Mesenchymal stem cell (in vitro differentiated cells and primary cell): ENCODE measurements around the gene GAS6.
"Not testable (repeated sequence)": the region's sequence is repeated elsewhere in the genome, so short reads cannot be mapped to it uniquely, and the experiment has no call there.

ENCODE experiments used
- DNase-seq: peaks from one replicate; pipeline ENCODE4 v3.0.0-alpha.2; 2013
- H2AFZ ChIP-seq: one replicate; pipeline ENCODE4 v1.6.1; 2013; ENCODE audit warnings: low read depth, mild to moderate bottlenecking, control low read depth, inconsistent platforms, low read length, moderate library complexity
- H2AK5ac ChIP-seq: 2 replicates; pipeline ENCODE4 v1.6.1; 2013; ENCODE audit warnings: low read length, moderate library complexity, mild to moderate bottlenecking, inconsistent platforms; ENCODE audit not compliant: severe bottlenecking
- H2BK120ac ChIP-seq: one replicate; pipeline ENCODE4 v1.6.1; 2013; ENCODE audit warnings: low read depth, mild to moderate bottlenecking, inconsistent platforms, low read length, moderate library complexity
- H2BK12ac ChIP-seq, 2 experiments: one replicate each; pipeline ENCODE4 v1.6.1; 2013; ENCODE audit warnings: inconsistent platforms in 2 of 2, low read length in 2 of 2, mild to moderate bottlenecking in 2 of 2, moderate library complexity in 2 of 2, control low read depth in 1 of 2
- H2BK15ac ChIP-seq: one replicate; pipeline ENCODE4 v1.6.1; 2013; ENCODE audit warnings: mild to moderate bottlenecking, low read depth, inconsistent platforms; ENCODE audit not compliant: poor library complexity, severe bottlenecking
- H2BK5ac ChIP-seq: 2 replicates; pipeline ENCODE4 v1.6.1; 2013; ENCODE audit warnings: low read depth, mild to moderate bottlenecking, low read length, control low read depth, inconsistent platforms; ENCODE audit not compliant: poor library complexity, severe bottlenecking
- H3K14ac ChIP-seq, 2 experiments: one replicate each; pipeline ENCODE4 v1.6.1; 2013; ENCODE audit warnings: inconsistent platforms in 2 of 2, low read length in 2 of 2, control low read depth in 1 of 2, mild to moderate bottlenecking in 1 of 2, moderate library complexity in 1 of 2
- H3K18ac ChIP-seq, 2 experiments: one replicate each; pipeline ENCODE4 v1.6.1; 2013; ENCODE audit warnings: inconsistent platforms in 2 of 2, low read length in 2 of 2, control low read depth in 1 of 2, low read depth in 1 of 2, mild to moderate bottlenecking in 1 of 2
- H3K23ac ChIP-seq, 2 experiments: one replicate each; pipeline ENCODE4 v1.6.1; 2013; ENCODE audit warnings: inconsistent platforms in 2 of 2, low read length in 2 of 2, mild to moderate bottlenecking in 2 of 2, moderate library complexity in 2 of 2, control low read depth in 1 of 2
- H3K27ac ChIP-seq: 2 replicates; pipeline ENCODE4 v1.5.1; 2013; ENCODE audit warnings: mild to moderate bottlenecking, moderate library complexity, low read length, control low read depth, inconsistent platforms; ENCODE audit not compliant: poor library complexity, severe bottlenecking
- H3K27me3 ChIP-seq, 2 experiments: 2 replicates each; pipeline versions ENCODE4 v1.6.1 to v1.7.0; 2013; ENCODE audit warnings: low read length in 2 of 2, mild to moderate bottlenecking in 2 of 2, moderate library complexity in 2 of 2, control low read depth in 1 of 2, inconsistent platforms in 1 of 2; ENCODE audit not compliant: control insufficient read depth in 1 of 2, insufficient read depth in 1 of 2
- H3K36me3 ChIP-seq, 2 experiments: 2 replicates each; pipeline versions ENCODE4 v1.6.1 to v1.7.0; 2013; ENCODE audit warnings: low read length in 2 of 2, control low read depth in 1 of 2, inconsistent platforms in 1 of 2, low read depth in 1 of 2, mild to moderate bottlenecking in 1 of 2; ENCODE audit not compliant: insufficient read depth in 2 of 2, control insufficient read depth in 1 of 2
- H3K4ac ChIP-seq, 2 experiments: one replicate each; pipeline ENCODE4 v1.6.1; 2013; ENCODE audit warnings: inconsistent platforms in 2 of 2, low read length in 2 of 2, mild to moderate bottlenecking in 2 of 2, moderate library complexity in 2 of 2, control low read depth in 1 of 2, low read depth in 1 of 2
- H3K4me1 ChIP-seq: 2 replicates; pipeline ENCODE4 v1.6.1; 2013; ENCODE audit warnings: low read depth, low read length, control low read depth; ENCODE audit not compliant: control insufficient read depth, insufficient read depth
- H3K4me2 ChIP-seq: 2 replicates; pipeline ENCODE4 v1.6.1; 2013; ENCODE audit warnings: low read length, mild to moderate bottlenecking, inconsistent platforms; ENCODE audit not compliant: poor library complexity, severe bottlenecking
- H3K4me3 ChIP-seq, 2 experiments: 2 replicates each; pipeline versions ENCODE4 v1.5.1 to v1.7.0; 2013; ENCODE audit warnings: low read length in 2 of 2, mild to moderate bottlenecking in 2 of 2, control low read depth in 1 of 2, low read depth in 1 of 2; ENCODE audit not compliant: insufficient read depth in 1 of 2
- H3K79me1 ChIP-seq: replicated peaks from 2 replicates; pipeline ENCODE4 v1.6.1; 2013; ENCODE audit warnings: mild to moderate bottlenecking, control low read depth, low read length, inconsistent platforms; ENCODE audit not compliant: poor library complexity, severe bottlenecking
- H3K9ac ChIP-seq: 2 replicates; pipeline ENCODE4 v1.7.0; 2013; ENCODE audit warnings: mild to moderate bottlenecking, low read length, moderate library complexity
- H3K9me3 ChIP-seq: 2 replicates; pipeline ENCODE4 v1.7.0; 2013; ENCODE audit warnings: mild to moderate bottlenecking, low read length; ENCODE audit not compliant: control insufficient read depth
- H4K8ac ChIP-seq: one replicate; pipeline ENCODE4 v1.6.1; 2013; ENCODE audit warnings: inconsistent platforms, mild to moderate bottlenecking, low read length, moderate library complexity
- H4K91ac ChIP-seq: one replicate; pipeline ENCODE4 v1.6.1; 2013; ENCODE audit warnings: mild to moderate bottlenecking, low read length, inconsistent platforms
- WGBS: methylation state at CpG from one replicate; pipeline ENCODE4 v1.1.7; 2013; ENCODE audit warnings: mixed read lengths; 5-methylcytosine and 5-hydroxymethylcytosine counted together

Gene GAS6

DNA sequence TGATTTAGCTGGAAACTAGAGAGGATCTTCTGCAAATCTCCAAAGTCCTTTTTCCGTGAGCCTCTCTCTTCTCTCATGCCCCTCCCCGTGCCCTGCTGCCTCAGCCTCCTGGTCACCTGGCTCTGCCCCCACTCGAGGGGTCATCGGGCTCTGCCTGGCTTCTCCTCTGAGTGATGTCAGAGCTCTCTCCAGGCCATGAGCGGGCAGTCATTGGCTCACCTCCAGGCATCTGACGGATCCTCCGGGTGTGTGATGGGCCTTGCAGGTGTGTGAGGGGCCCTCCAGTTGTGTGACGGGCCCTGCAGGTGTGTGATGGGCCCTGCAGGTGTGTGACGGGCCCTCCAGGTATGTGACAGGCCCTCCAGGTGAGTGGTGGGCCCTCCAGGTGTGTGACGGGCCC, 10.3 kb upstream of the GAS6 start:
- Histone ChIP-seq H3K4me3 (no peak overlapping the region), H3K4me2 (no peak overlapping the region), H2BK15ac (no peak overlapping the region), H3K4ac (no peak overlapping the region), H3K27ac (no peak overlapping the region), H3K23ac (no peak overlapping the region), H4K91ac (no peak overlapping the region), H3K18ac (no peak overlapping the region), H3K79me1 (no peaks in the 10 kb centered on the region), H2BK120ac (no peak overlapping the region), H2BK12ac (no peak overlapping the region), H3K9me3 (no peaks in the 10 kb centered on the region), H2AFZ (no peak overlapping the region), H3K4me1 (peaks cover 7% of the 10 kb centered on the region), H2BK5ac (no peak overlapping the region), H4K8ac (no peak overlapping the region), H3K9ac (no peak overlapping the region), H3K36me3 (peaks cover 0 to 6% of the 10 kb centered on the region in 2 experiments), H3K14ac (no peak overlapping the region), H3K27me3 (no peaks in the 10 kb centered on the region), H2AK5ac (no peak overlapping the region)
- 82% methylated on average over 10 of the region's 10 CpGs for WGBS
- DNase-seq: no peak

DNA sequence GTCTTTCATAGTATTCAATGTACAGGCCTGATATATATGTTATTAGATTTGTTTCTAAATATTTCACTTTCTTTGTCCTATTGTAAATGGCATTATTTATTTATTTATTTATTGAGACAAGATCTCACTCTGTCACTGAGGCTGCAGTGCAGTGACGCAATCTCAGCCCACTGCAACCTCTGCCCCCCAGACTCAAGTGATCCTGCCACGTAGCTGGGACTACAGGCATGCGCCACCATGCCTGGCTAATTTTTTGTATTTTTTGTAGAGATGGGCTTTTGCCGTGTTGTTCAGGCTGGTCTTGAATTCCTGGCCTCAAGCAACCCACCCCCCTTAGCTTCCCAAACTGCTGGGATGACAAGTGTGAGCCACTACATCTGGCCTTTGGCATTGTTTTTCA, 5.4 kb upstream of the GAS6 start:
- no peak overlapping the region for H4K91ac ChIP-seq
- H2BK15ac ChIP-seq: no peak overlapping the region
- no peaks in the 10 kb centered on the region for H3K27me3 ChIP-seq
- H2BK120ac ChIP-seq: no peak overlapping the region
- no peak overlapping the region for H2AFZ ChIP-seq
- WGBS: 100% methylated on average over 1 of the region's 4 CpGs
- no peaks in the 10 kb centered on the region for H3K36me3 ChIP-seq
- H3K4me1 ChIP-seq: peaks cover 2% of the 10 kb centered on the region
- no peak overlapping the region for H3K4me3 ChIP-seq
- H3K18ac ChIP-seq: no peak overlapping the region
- H2AK5ac ChIP-seq: no peak overlapping the region
- H3K4me2 ChIP-seq: no peak overlapping the region
- H3K9me3 ChIP-seq: no peaks in the 10 kb centered on the region
- no peak overlapping the region for H4K8ac ChIP-seq
- H2BK5ac ChIP-seq: no peak overlapping the region
- H3K27ac ChIP-seq: no peak overlapping the region
- H2BK12ac ChIP-seq: no peak overlapping the region
- H3K14ac ChIP-seq: no peak overlapping the region
- H3K23ac ChIP-seq: no peak overlapping the region
- H3K79me1 ChIP-seq: peaks cover 4% of the 10 kb centered on the region
- no peak overlapping the region for H3K9ac ChIP-seq
- no peak overlapping the region for H3K4ac ChIP-seq
- DNase-seq: no peak

DNA sequence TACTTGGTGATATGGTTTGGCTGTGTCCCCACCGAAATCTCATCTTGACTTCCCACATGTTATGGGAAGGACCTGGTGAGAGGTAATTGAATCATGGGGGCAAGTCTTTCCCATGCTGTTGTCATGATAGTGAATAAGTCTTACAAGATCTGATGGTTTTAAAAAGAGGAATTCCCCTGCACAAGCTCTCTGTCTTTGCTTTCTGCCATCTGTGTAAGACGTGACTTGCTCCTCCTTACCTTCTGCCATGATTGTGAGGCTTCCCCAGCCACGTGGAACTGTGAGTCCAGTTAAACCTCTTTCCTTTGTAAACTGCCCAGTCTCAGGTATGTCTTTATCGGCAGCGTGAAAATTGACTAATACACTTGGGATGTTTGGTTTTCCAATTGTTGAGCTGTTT, 4.0 kb upstream of the GAS6 start:
- not testable (repeated sequence) for H2AFZ ChIP-seq, H2BK15ac ChIP-seq, H2BK5ac ChIP-seq, H3K14ac ChIP-seq, H3K27me3 ChIP-seq, H2AK5ac ChIP-seq, H3K4me1 ChIP-seq, H3K79me1 ChIP-seq, H2BK12ac ChIP-seq, H3K9ac ChIP-seq, H3K23ac ChIP-seq, H3K9me3 ChIP-seq, H3K18ac ChIP-seq, H3K4me2 ChIP-seq, H3K4me3 ChIP-seq, H3K27ac ChIP-seq, H3K36me3 ChIP-seq, H4K8ac ChIP-seq, H3K4ac ChIP-seq, DNase-seq, H4K91ac ChIP-seq, H2BK120ac ChIP-seq
- 97% methylated on average over 5 of the region's 5 CpGs for WGBS

DNA sequence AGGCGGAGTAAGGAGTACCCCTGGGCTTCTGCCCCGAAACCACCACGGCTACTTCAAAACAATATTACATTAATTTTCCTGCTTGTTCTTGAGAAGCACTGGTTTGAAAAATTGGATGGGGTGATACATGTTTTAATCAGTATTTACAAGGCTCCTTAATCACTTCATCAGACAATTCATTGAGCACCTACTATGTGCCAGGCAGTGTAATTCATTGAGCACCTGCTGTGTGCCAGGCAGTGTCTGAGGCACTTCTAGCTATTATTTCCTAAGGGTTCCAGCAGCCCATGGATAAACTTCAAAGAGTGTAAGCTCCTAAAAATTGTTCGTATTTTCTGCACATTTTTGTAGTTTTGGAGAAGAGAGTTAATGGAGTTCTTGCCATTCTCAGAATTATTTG, 1.6 kb upstream of the GAS6 start:
- Histone ChIP-seq H2BK12ac (no peak overlapping the region), H2AK5ac (no peak overlapping the region), H3K14ac (no peak overlapping the region), H3K36me3 (peaks cover 9 to 18% of the 10 kb centered on the region in 2 experiments), H3K4ac (no peak overlapping the region), H3K27me3 (no peaks in the 10 kb centered on the region), H3K79me1 (peaks cover 4% of the 10 kb centered on the region), H3K4me1 (peaks cover 21% of the 10 kb centered on the region), H3K23ac (no peak overlapping the region), H4K8ac (no peak overlapping the region), H3K27ac (no peak overlapping the region), H2BK5ac (no peak overlapping the region), H2BK120ac (no peak overlapping the region), H3K4me3 (no peak overlapping the region), H3K9ac (no peak overlapping the region), H3K4me2 (no peak overlapping the region), H3K18ac (no peak overlapping the region), H2BK15ac (no peak overlapping the region), H4K91ac (no peak overlapping the region), H3K9me3 (no peaks in the 10 kb centered on the region), H2AFZ (no peak overlapping the region)
- WGBS: 100% methylated on average over 2 of the region's 4 CpGs
- DNase-seq: no peak
